CD4-positive, alpha-beta T cell treated with Interleukin-2 at 100 ng/mL for 4 hours (primary cell): ENCODE measurements around the gene KRT77.

Experiments used
- DNase-seq: peaks from one replicate; pipeline ENCODE4 v3.0.0-alpha.2; 2020; ENCODE audit warnings: low spot score

Gene KRT77

DNA sequence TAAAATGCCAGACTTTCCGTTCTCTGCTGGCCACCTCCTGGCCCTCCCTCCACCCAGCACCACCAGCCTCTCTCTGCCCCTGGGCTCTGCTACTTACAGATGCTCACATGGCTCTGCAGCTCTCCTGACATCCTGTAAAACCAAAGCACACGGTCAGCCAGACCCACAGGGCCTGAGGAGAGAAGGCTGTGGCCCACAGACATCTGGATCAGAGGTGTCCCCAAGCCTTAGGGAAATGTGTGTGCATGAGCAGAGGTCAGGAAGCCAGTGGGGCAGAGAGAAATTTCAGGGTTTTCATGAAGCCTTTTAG is 11.5 kb downstream of the KRT77 start:
- no peak for DNase-seq

GRCh38 chr12:52691076-52691840 is 12.1 kb downstream of the KRT77 start:
- peak; percentile 34 for DNase-seq

- DNase-seq: no peak
Measured at GRCh38 chr12:52690351-52691075, 12.8 kb downstream of the KRT77 start.

DNA sequence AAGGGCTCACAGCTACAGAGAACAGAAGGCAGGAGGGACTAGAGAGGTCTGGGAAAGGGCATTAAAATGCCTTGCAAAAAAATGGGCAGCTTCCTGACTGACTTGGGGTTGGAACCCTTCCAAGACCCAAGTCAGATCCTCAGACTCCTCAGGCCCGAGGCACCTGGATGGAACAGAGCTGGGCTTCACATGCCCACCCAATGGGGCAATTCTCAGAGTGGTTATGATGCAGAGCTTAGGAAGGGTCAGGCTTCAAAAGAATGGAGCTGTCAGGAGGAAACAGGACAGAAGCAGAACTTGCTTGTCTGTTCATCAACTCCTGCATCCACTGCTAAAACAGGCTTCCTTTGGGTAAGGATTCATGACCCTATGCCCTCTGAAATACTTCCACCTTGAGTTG is 13.4 kb downstream of the KRT77 start:
- DNase-seq: no peak

DNA sequence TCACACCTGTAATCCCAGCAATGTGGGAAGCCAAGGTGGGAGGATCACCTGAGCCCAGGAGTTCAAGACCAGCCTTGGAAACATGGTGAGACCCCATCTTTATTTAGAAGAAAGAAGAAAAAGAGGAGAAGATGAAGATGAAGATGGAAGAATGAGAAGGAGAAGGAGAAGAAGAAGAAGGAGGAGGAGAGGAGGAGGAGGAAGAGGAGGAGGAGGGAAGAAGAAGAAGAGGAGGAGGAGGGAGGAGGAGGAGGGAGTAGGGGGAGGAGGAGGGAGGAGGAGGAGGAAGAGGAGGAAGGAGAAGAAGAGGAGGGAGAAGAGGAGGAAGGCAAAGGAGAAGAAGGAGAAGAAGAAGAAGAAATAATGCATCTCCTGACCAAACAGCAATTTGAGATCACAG is 14.1 kb downstream of the KRT77 start:
- no peak for DNase-seq

DNA sequence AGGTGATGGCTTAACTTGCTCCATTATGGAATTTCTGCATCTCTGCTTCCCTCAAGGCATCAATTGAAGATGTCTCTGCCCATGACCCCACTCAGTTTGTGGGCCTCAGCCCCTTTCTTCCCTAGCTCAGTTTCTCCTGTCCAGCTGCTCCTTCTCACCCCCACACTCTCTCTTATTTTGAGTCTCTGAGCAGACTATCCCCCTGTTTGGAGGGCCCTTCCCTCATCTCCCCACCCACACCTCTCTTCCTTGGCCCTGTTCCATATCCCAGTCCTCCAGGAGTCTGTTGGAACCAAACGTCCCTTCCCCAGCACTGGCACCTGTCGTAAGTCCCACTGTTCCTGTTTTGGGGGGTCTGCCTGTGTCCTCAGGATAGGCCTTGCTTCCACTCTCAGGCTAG is 14.8 kb downstream of the KRT77 start:
- no peak for DNase-seq

GRCh38 chr12:52687497-52688385 is 15.6 kb downstream of the KRT77 start:
- DNase-seq: no peak

DNA sequence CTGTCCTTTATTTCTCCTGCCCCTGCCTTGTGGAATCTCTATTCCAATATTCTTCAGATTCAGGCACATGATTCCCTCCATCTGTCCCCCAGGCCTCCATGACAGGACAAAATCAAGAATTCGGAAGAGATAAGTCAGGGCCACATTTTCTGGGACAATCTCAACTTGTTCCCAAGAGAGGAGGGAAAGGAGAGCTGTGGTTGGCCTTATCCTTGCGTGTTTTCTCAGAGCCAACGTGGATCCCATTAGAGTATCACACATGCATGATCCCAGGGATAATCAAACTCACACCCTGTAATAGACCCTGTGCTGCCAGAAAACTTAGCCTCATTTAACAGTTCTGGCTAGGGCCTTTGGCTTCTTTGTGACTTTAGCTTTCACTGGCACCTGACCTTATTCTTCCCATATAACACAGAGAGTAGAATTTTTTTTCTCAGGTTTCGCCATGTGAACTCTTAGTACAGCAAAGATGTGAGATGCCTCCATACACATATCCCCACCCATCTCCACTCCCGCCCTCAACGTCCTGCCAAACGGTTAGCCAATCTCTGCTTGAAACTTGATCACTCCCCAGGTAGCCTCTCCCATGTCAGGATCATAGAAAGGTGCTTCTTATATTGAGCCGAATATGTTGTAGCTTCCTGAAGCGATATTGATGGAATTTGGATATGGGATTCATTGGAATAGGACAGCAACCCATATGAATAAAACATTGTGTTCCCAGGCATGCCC is 16.4 kb downstream of the KRT77 start:
- no peak for DNase-seq

DNA sequence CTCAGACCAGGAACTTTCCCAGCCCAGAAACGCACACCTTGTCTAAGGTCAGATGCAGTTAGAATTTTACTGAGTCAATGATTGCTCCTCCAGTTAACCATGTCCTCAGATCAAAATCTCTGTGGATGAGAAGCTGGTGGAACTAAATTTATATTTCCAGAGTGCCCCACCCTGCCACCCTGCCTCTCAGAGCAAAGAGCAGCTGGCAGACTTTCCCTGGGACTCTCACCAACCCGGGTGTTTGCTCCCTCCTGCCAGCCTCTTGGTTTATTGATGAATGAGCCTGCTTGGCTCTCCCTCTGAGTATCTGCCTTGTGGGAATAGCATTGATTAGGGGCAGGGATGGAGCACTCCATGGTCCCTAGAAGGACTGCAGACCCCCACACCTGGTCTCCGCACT is 17.3 kb downstream of the KRT77 start:
- no peak for DNase-seq

- DNase-seq: no peak
Measured at GRCh38 chr12:52685406-52685890, 17.9 kb downstream of the KRT77 start.

- DNase-seq: no peak
Measured at GRCh38 chr12:52684431-52684830, 18.9 kb downstream of the KRT77 start.

DNA sequence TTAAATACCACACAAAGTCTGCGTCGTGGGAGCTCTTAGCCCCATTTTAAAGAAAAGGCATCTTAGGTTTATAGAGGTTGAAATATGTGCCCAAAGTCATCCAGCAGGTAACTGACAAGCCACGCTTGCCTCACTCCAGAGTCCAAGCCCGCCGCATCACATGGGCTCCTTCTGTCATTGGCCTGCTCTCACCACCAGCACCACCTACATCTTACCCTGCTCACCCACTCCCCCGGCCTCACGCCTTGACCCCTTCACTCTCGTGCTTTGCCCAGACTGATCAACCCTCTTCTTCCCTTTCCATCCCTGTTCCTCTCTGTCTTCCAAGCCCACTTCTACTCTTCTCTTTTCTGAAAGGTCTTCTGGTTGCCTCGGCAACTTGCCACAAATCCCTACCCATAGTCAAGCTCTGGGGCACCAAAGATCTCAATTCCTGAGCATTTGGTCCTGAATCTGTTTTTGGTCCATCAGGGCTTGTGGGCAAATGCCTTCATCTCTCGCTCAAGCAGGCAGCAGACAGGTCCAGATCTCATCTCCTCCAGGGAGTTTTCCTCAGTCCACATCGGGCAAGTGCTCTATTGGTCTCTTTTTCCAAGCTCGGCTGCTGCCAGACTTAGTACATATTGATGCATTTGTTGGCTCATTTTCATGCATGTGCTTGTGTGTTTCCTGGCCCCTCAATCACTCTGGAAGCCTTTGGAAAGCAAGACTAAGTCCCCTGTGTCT is 19.6 kb downstream of the KRT77 start:
- DNase-seq: no peak

DNA sequence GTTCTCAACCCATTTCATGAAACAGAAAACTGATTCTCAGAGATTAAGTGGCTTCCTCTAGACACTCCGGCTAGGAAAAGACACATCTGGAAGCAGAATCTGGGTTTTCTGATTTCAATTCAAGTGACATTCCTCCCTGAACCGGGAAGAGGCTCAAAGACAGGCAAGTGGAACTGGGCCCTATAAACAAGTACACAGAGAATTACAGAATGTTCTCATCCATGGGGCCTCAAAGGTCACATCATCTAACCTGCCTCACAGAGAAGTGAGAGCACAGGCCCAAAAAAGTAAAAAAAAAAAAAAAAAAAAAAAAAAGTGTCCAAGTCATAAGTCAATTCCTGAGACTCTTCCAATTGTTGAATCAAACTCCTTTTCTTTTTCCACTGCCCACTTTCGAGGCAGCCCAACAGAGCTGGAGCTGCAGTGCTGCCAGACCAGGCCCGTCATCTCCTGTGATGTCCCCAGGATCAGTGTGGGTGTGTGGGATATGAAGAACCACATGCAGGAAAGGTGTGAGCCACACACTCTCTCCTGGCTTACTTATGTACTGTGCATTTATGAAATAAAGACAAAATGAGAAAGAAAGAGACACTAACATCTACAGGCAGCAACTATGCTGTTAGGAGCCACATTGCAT is 20.3 kb downstream of the KRT77 start:
- no peak for DNase-seq

GRCh38 chr12:52682381-52682660 is 21.0 kb downstream of the KRT77 start:
- DNase-seq: no peak

GRCh38 chr12:52681526-52682380 is 21.6 kb downstream of the KRT77 start:
- DNase-seq: peak; percentile 11

GRCh38 chr12:52680363-52680762 is 23.0 kb downstream of the KRT77 start, which contains the start of gene KRT1:
KRT1 (minus strand) TSS chr12:52680407; CDS start chr12:52680348, 59 bp downstream.
- no peak for DNase-seq

- no peak for DNase-seq
Measured at GRCh38 chr12:52679875-52680274, 23.4 kb downstream of the KRT77 start.

- no peak for DNase-seq
Measured at GRCh38 chr12:52677671-52678070, 25.7 kb downstream of the KRT77 start.

DNA sequence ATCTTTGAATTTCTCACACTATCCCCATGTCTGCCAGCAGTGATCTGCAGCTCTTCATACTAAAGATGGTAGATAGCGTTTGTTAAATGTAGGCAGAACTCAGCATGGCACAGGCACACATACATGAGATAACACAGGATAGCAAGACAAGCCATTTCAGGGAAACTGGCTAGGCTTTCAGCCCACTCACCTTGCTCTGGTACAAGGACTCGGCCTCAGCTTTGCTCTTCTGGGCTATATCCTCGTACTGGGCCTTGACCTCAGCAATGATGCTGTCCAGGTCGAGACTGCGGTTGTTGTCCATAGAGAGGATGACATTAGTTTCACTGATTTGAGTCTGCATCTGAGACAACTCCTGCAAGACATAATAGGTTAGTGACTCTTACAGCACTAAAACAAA is 26.2 kb downstream of the KRT77 start:
- DNase-seq: no peak

DNA sequence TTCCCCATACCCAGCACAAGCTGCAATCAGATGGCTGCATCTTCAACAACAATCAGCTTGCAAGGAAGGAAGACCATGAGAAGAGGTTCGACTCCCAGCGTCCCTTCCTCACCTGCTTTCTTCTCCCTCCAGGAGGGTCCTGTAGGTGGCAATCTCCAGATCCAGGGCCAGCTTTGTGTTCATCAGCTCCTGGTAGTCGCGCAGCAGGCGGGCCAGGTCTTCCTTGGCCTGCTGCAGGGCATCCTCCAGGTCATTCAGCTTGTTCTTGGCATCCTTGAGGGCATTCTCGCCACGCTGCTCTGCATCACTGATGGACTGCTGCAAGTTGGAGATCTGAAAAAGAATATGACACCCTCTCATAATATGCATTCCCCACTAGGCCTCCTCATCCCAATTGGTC is 27.2 kb downstream of the KRT77 start:
- no peak for DNase-seq
